ENCODE data around the gene KCNJ4. TPM values are rescaled to one million over a fixed set of nuclear protein-coding genes. Genes with fewer than 3 reads are reported as not detected.
"Not testable (repeated sequence)": the region's sequence is repeated elsewhere in the genome, so short reads cannot be mapped to it uniquely, and the experiment has no call there.

KCNJ4 gene
- polyA plus RNA-seq, 1 donor (not counting 4 experiments of a cell fraction or from before 2014, with no cell fraction given): not detected

DNA sequence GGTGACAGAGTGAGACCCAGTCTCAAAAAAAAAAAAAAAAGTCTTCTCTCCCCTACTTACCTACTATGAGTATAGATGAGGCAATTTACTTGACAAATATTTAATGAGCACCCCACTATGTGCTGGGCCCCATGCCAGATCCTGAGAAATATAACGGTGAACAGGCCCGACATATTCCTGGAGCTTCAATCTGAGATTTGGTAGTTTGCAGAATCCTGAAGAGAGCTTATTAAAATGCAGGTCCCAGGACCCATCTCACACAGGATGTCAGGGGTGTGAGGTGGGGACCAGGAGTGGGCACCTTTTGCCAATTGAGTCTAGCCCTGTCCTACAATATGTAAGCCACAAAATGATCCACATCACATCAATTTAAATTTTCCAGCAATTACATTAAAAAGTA, 44.0 kb downstream of the KCNJ4 start:
- no peak overlapping the region for H3K27ac ChIP-seq (ENCODE audit: control insufficient read depth, insufficient read depth, low read length)
- H4K20me1 ChIP-seq (ENCODE audit: control insufficient read depth, extremely low read depth, insufficient read depth, low read length): no peaks in the 10 kb centered on the region
- no peak for FAIRE-seq
- H3K4me3 ChIP-seq (ENCODE audit: control insufficient read depth in 2 of 3, extremely low read depth in 1 of 3, insufficient read depth in 2 of 3, low read depth in 1 of 3, low read length in 3 of 3): no peak overlapping the region
- DNase-seq (ENCODE audit: low read depth, low spot score): no peak
- dilution Hi-C loops (cut with MboI; ENCODE audit: extremely low pct_ligation_motif_present, low sequenced_read_pairs): no loop called here
- H2AFZ ChIP-seq (ENCODE audit: control insufficient read depth, low read length): no peak overlapping the region
- no peak overlapping the region for H3K4me2 ChIP-seq (ENCODE audit: control insufficient read depth, extremely low read depth, insufficient read depth, low read depth, low read length)
- no peaks in the 10 kb centered on the region for H3K9me3 ChIP-seq (ENCODE audit: control insufficient read depth, low read depth, low read length)
- peaks cover 5% of the 10 kb centered on the region for H3K27me3 ChIP-seq (ENCODE audit: control insufficient read depth, extremely low read depth, insufficient read depth, low read length)
- no peaks in the 10 kb centered on the region for H3K79me2 ChIP-seq (ENCODE audit: control insufficient read depth, insufficient read depth, low read length)
- H3K4me1 ChIP-seq (ENCODE audit: control insufficient read depth, extremely low read depth, insufficient read depth, low read length): peaks cover 3% of the 10 kb centered on the region
- no peaks in the 10 kb centered on the region for H3K36me3 ChIP-seq (ENCODE audit: control insufficient read depth in 2 of 2, extremely low read depth in 1 of 2, insufficient read depth in 2 of 2, low read length in 2 of 2)
- TF ChIP-seq, protein P1, sequence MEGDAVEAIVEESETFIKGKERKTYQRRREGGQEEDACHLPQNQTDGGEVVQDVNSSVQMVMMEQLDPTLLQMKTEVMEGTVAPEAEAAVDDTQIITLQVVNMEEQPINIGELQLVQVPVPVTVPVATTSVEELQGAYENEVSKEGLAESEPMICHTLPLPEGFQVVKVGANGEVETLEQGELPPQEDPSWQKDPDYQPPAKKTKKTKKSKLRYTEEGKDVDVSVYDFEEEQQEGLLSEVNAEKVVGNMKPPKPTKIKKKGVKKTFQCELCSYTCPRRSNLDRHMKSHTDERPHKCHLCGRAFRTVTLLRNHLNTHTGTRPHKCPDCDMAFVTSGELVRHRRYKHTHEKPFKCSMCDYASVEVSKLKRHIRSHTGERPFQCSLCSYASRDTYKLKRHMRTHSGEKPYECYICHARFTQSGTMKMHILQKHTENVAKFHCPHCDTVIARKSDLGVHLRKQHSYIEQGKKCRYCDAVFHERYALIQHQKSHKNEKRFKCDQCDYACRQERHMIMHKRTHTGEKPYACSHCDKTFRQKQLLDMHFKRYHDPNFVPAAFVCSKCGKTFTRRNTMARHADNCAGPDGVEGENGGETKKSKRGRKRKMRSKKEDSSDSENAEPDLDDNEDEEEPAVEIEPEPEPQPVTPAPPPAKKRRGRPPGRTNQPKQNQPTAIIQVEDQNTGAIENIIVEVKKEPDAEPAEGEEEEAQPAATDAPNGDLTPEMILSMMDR (optimal IDR thresholded peaks at IDR 0.05 in 1 of 3, IDR thresholded peaks at IDR 0.05 in 1 of 3, conservative IDR thresholded peaks at IDR 0.05 in 1 of 3; ENCODE audit: extremely low read depth in 1 of 3, insufficient read depth in 2 of 3, low read length in 3 of 3): no peak
- no peak for TF ChIP-seq EZH2 (IDR thresholded peaks at IDR 0.05; ENCODE audit: low read length)
- no peaks in the 10 kb centered on the region for H3K9me1 ChIP-seq (ENCODE audit: control insufficient read depth, extremely low read depth, insufficient read depth, low read length)
- no peak overlapping the region for H3K9ac ChIP-seq (ENCODE audit: control insufficient read depth, extremely low read depth, insufficient read depth, low read length)

DNA sequence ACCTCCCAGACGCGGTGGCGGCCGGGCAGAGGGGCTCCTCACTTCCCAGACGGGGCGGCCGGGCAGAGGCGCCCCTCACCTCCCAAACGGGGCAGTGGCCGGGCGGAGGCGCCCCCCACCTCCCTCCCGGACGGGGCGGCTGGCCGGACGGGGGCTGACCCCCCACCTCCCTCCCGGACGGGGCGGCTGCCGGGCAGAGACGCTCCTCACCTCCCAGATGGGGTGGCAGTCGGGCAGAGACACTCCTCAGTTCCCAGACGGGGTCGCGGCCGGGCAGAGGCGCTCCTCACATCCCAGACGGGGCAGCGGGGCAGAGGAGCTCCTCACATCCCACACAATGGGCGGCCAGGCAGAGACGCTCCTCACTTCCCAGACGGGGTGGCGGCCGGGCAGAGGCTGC, 45.1 kb downstream of the KCNJ4 start:
- H3K9me1 ChIP-seq (ENCODE audit: control insufficient read depth, extremely low read depth, insufficient read depth, low read length); FAIRE-seq; dilution Hi-C loops (cut with MboI; ENCODE audit: extremely low pct_ligation_motif_present, low sequenced_read_pairs): not testable (repeated sequence)

DNA sequence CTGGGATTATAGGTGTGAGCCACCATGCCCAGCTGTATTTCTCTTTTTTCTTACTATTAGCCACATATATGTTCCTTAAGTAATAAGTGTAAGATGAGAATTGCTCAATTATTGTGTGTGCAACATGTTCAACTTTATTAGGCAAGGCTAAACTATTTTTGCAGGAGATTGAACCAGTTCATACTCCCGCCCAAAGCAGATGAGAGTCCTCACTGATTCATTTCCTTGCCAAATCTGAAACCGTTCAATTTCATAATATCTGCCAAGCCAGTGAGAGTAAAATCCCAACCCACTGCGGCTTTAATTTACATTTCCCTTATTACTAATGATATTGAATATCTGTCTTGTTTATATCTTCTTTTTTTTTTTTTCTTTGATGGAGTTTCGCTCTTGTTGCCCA, 48.4 kb downstream of the KCNJ4 start:
- no peaks in the 10 kb centered on the region for H4K20me1 ChIP-seq (ENCODE audit: control insufficient read depth, extremely low read depth, insufficient read depth, low read length)
- H3K27ac ChIP-seq (ENCODE audit: control insufficient read depth, insufficient read depth, low read length): no peak overlapping the region
- H3K4me2 ChIP-seq (ENCODE audit: control insufficient read depth, extremely low read depth, insufficient read depth, low read depth, low read length): no peak overlapping the region
- H3K27me3 ChIP-seq (ENCODE audit: control insufficient read depth, extremely low read depth, insufficient read depth, low read length): peaks cover 3% of the 10 kb centered on the region
- H3K4me1 ChIP-seq (ENCODE audit: control insufficient read depth, extremely low read depth, insufficient read depth, low read length): no peaks in the 10 kb centered on the region
- no peaks in the 10 kb centered on the region for H3K9me3 ChIP-seq (ENCODE audit: control insufficient read depth, low read depth, low read length)
- no peaks in the 10 kb centered on the region for H3K79me2 ChIP-seq (ENCODE audit: control insufficient read depth, insufficient read depth, low read length)
- H3K4me3 ChIP-seq (ENCODE audit: control insufficient read depth in 2 of 3, extremely low read depth in 1 of 3, insufficient read depth in 2 of 3, low read depth in 1 of 3, low read length in 3 of 3): no peak overlapping the region
- dilution Hi-C loops (cut with MboI; ENCODE audit: extremely low pct_ligation_motif_present, low sequenced_read_pairs): no loop called here
- no peaks in the 10 kb centered on the region for H3K36me3 ChIP-seq (ENCODE audit: control insufficient read depth in 2 of 2, extremely low read depth in 1 of 2, insufficient read depth in 2 of 2, low read length in 2 of 2)
- no peaks in the 10 kb centered on the region for H3K9me1 ChIP-seq (ENCODE audit: control insufficient read depth, extremely low read depth, insufficient read depth, low read length)
- DNase-seq (ENCODE audit: low read depth, low spot score) (no peak), FAIRE-seq (no peak)
- no peak overlapping the region for H3K9ac ChIP-seq (ENCODE audit: control insufficient read depth, extremely low read depth, insufficient read depth, low read length)
- no peak for TF ChIP-seq EZH2 (IDR thresholded peaks at IDR 0.05; ENCODE audit: low read length)
- TF ChIP-seq, protein P1 (optimal IDR thresholded peaks at IDR 0.05 in 1 of 3, IDR thresholded peaks at IDR 0.05 in 1 of 3, conservative IDR thresholded peaks at IDR 0.05 in 1 of 3; ENCODE audit: extremely low read depth in 1 of 3, insufficient read depth in 2 of 3, low read length in 3 of 3): no peak
- H2AFZ ChIP-seq (ENCODE audit: control insufficient read depth, low read length): no peak overlapping the region

More for the DNA sequence above, 45.1 kb downstream of the KCNJ4 start:
- H3K27me3 ChIP-seq (ENCODE audit: control insufficient read depth, extremely low read depth, insufficient read depth, low read length); H2AFZ ChIP-seq (ENCODE audit: control insufficient read depth, low read length); H3K79me2 ChIP-seq (ENCODE audit: control insufficient read depth, insufficient read depth, low read length); H3K4me1 ChIP-seq (ENCODE audit: control insufficient read depth, extremely low read depth, insufficient read depth, low read length); DNase-seq (ENCODE audit: low read depth, low spot score); H3K36me3 ChIP-seq (ENCODE audit: control insufficient read depth in 2 of 2, extremely low read depth in 1 of 2, insufficient read depth in 2 of 2, low read length in 2 of 2); H3K9ac ChIP-seq (ENCODE audit: control insufficient read depth, extremely low read depth, insufficient read depth, low read length); H3K4me2 ChIP-seq (ENCODE audit: control insufficient read depth, extremely low read depth, insufficient read depth, low read depth, low read length); H4K20me1 ChIP-seq (ENCODE audit: control insufficient read depth, extremely low read depth, insufficient read depth, low read length); H3K4me3 ChIP-seq (ENCODE audit: control insufficient read depth in 2 of 3, extremely low read depth in 1 of 3, insufficient read depth in 2 of 3, low read depth in 1 of 3, low read length in 3 of 3); H3K9me3 ChIP-seq (ENCODE audit: control insufficient read depth, low read depth, low read length); H3K27ac ChIP-seq (ENCODE audit: control insufficient read depth, insufficient read depth, low read length): not testable (repeated sequence)
